ENCODE measurements around the gene CEBPA.

Gene CEBPA

DNA sequence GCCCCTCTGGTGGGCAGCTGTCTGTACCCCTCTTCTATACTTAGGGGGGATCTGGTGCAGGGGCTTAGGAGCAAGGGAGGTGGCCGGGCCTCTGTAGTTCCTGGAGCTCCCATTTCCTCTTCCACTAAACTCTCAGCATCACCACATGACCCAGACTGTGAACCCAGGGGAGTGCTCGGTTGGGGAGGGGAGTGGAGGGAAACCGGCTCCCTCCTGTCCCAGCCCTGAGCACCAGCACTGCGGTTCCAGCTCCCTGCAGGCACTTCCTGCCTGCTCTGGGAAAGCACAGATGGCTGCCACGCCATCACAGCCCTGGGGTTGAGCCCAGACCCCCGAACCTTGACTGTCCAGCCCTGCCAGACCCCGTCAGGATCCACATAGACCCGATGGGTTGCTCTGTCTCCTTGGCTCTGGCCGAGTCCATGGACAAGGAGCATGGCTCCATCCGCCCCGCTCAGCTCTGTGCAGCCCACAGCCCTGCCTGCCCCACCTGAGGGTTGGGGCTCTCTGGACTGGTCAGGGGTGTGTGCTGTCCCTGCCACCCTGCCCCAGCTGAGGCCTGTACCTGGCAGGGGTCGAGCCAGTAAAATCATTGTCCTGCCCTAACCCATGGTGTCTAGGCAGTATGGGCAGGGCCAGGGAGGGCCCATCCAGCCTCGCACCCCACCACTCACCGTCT, 40.7 kb downstream of the CEBPA start:
- DNase-seq (ENCODE audit: extremely low spot score) = no peak
- CTCF ChIA-PET = interaction anchor here (0.7 kb wide), 1 partner anchor 102 kb away, joined by 3 read pairs; no protein-coding TSS in a partner anchor
- POLR2A ChIA-PET = no interaction called here

DNA sequence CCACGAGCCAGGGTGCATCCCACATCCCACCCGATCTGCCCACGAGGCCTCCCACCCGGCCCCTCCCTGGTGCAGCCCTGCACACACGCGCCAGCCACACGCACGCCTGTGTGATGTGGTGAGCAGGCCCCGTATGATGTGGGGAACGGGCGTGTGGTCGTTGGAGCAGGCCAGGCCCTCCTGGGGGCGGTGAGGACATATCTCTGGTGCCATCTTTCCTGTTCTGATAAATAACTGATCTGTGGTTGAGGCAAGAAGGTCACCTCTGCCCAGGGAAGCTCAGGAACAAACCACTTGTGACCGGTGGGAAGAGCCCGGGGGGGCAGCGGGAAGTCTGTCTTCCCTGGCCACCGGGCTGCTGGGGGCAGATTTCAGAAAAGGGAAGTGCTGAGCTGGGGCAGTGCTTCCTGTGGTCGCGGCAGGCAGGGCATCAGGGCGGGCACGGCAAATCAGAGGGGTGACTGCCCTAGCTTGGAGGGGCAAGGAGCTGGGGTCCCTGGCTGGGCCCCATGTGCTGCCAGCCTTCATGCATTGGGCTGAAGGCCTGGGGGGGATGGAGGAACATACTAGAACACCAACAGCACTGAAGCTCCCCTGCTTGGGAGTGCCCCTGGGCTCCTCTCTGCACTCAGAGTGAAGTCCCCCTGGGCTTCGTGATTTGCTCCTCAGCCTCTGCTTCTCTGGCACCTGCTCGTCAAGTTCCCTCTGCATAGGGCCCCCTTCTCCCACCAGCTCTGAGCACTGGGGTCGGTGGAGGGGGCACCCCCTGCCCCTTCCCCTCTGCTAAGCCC, 41.5 kb downstream of the CEBPA start:
- POLR2A ChIA-PET = no interaction called here
- CTCF ChIA-PET = interaction anchor here (0.7 kb wide), 1 partner anchor 101 kb away, joined by 3 read pairs; no protein-coding TSS in a partner anchor
- no peak for DNase-seq (ENCODE audit: extremely low spot score)
- no peak for TF ChIP-seq ELF4 (IDR thresholded peaks at IDR 0.05)
- no peak for TF ChIP-seq ARNT (IDR thresholded peaks at IDR 0.05)
- no peak for TF ChIP-seq SP1 (IDR thresholded peaks at IDR 0.05)
- no peak for TF ChIP-seq SUZ12 (IDR thresholded peaks at IDR 0.05)
- TF ChIP-seq FOXM1 (IDR thresholded peaks at IDR 0.05; ENCODE audit: borderline replicate concordance) = no peak
- TF ChIP-seq ZNF384 (IDR thresholded peaks at IDR 0.05) = no peak
- no peak for TF ChIP-seq NFRKB (IDR thresholded peaks at IDR 0.05)
- TF ChIP-seq TARDBP (IDR thresholded peaks at IDR 0.05) = no peak
- no peak for TF ChIP-seq CTBP1 (IDR thresholded peaks at IDR 0.05; ENCODE audit: borderline replicate concordance)
- TF ChIP-seq, protein P1, sequence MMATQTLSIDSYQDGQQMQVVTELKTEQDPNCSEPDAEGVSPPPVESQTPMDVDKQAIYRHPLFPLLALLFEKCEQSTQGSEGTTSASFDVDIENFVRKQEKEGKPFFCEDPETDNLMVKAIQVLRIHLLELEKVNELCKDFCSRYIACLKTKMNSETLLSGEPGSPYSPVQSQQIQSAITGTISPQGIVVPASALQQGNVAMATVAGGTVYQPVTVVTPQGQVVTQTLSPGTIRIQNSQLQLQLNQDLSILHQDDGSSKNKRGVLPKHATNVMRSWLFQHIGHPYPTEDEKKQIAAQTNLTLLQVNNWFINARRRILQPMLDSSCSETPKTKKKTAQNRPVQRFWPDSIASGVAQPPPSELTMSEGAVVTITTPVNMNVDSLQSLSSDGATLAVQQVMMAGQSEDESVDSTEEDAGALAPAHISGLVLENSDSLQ (IDR thresholded peaks at IDR 0.05) = no peak
- no peak for TF ChIP-seq FOXK2 (IDR thresholded peaks at IDR 0.05)
- TF ChIP-seq FOXA1 (IDR thresholded peaks at IDR 0.05) = no peak
- no peak for TF ChIP-seq BHLHE40 (IDR thresholded peaks at IDR 0.05; ENCODE audit: borderline replicate concordance)
- TF ChIP-seq HDGF (IDR thresholded peaks at IDR 0.05; ENCODE audit: borderline replicate concordance) = no peak
- TF ChIP-seq L3MBTL2 (conservative IDR thresholded peaks at IDR 0.05) = no peak
- TF ChIP-seq LEF1 (IDR thresholded peaks at IDR 0.05; ENCODE audit: borderline replicate concordance) = no peak

More for the DNA sequence above, 40.7 kb downstream of the CEBPA start:
- TF ChIP-seq L3MBTL2 (conservative IDR thresholded peaks at IDR 0.05) = no peak
- TF ChIP-seq NFRKB (IDR thresholded peaks at IDR 0.05) = no peak
- TF ChIP-seq LEF1 (IDR thresholded peaks at IDR 0.05; ENCODE audit: borderline replicate concordance) = no peak
- TF ChIP-seq ZNF384 (IDR thresholded peaks at IDR 0.05) = no peak
- no peak for TF ChIP-seq FOXM1 (IDR thresholded peaks at IDR 0.05; ENCODE audit: borderline replicate concordance)
- no peak for TF ChIP-seq FOXK2 (IDR thresholded peaks at IDR 0.05)
- TF ChIP-seq ARNT (IDR thresholded peaks at IDR 0.05) = no peak
- no peak for TF ChIP-seq SP1 (IDR thresholded peaks at IDR 0.05)
- no peak for TF ChIP-seq BHLHE40 (IDR thresholded peaks at IDR 0.05; ENCODE audit: borderline replicate concordance)
- TF ChIP-seq, protein P1 (IDR thresholded peaks at IDR 0.05) = no peak
- no peak for TF ChIP-seq TARDBP (IDR thresholded peaks at IDR 0.05)
- TF ChIP-seq SUZ12 (IDR thresholded peaks at IDR 0.05) = no peak
- no peak for TF ChIP-seq CTBP1 (IDR thresholded peaks at IDR 0.05; ENCODE audit: borderline replicate concordance)
- TF ChIP-seq HDGF (IDR thresholded peaks at IDR 0.05; ENCODE audit: borderline replicate concordance) = no peak
- TF ChIP-seq FOXA1 (IDR thresholded peaks at IDR 0.05) = no peak

DNA sequence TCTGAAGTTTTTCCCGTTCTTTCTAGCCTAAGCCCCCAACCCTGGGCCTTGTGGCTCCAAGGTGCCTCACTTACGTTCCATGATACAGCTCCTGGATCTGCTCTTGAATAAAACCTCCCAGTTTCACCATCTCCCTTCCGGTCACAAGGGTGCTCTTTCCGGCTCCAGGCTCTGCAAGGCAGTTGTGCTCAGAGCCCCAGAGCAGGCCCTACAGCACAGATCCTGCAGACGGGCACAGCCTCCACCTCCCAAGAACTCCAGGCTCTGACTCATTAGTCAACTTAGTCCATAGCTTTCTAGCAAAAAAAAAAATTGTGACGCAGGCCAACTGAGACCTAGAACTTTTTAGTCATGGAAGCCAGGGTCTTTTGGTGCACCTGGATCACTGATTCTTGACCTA, 42.8 kb downstream of the CEBPA start:
- ChIA-PET POLR2A (interaction anchor here (0.7 kb wide), 1 partner anchor 114 kb away, joined by 3 read pairs; the partner anchor contains the start of gene CEBPG), CTCF (interaction anchor here (0.6 kb wide), 1 partner anchor 146 kb away, joined by 3 read pairs; no protein-coding TSS in a partner anchor)
- DNase-seq (ENCODE audit: extremely low spot score) = no peak
- TF ChIP-seq TARDBP (IDR thresholded peaks at IDR 0.05) (no peak), SUZ12 (IDR thresholded peaks at IDR 0.05) (no peak), ZNF384 (IDR thresholded peaks at IDR 0.05) (no peak), ELF4 (IDR thresholded peaks at IDR 0.05) (no peak), FOXM1 (IDR thresholded peaks at IDR 0.05; ENCODE audit: borderline replicate concordance) (no peak), FOXK2 (IDR thresholded peaks at IDR 0.05) (no peak), BHLHE40 (IDR thresholded peaks at IDR 0.05; ENCODE audit: borderline replicate concordance) (no peak), L3MBTL2 (conservative IDR thresholded peaks at IDR 0.05) (no peak)
- TF ChIP-seq, protein P1 (IDR thresholded peaks at IDR 0.05) = no peak

DNA sequence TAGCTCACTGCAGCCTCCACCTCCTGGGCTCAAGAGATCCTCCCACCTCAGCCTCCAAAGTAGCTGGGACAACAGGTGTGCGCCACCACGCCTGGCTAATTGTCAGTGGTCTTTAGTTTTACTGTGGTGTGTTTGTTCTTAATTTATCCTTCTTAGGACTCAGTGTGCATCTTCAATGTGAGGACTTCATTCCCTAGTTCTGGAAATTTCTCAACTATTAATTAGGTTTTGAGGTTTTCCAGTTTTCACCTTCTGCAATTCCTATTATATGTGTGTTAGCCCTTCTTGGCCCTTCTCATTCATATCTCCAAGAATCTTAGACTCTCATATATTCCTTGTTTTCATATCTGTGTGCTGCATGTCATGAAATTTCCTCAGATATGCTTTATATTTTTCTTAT, 44.5 kb downstream of the CEBPA start:
- ChIA-PET POLR2A (no interaction called here), CTCF (no interaction called here)
- no peak for DNase-seq (ENCODE audit: extremely low spot score)
- no peak for TF ChIP-seq HDGF (IDR thresholded peaks at IDR 0.05; ENCODE audit: borderline replicate concordance)
- TF ChIP-seq FOXK2 (IDR thresholded peaks at IDR 0.05) = no peak
- TF ChIP-seq TARDBP (IDR thresholded peaks at IDR 0.05) = no peak
- TF ChIP-seq, protein P1 (IDR thresholded peaks at IDR 0.05) = no peak
- no peak for TF ChIP-seq CTBP1 (IDR thresholded peaks at IDR 0.05; ENCODE audit: borderline replicate concordance)
- TF ChIP-seq L3MBTL2 (conservative IDR thresholded peaks at IDR 0.05) = no peak
- no peak for TF ChIP-seq ZNF384 (IDR thresholded peaks at IDR 0.05)
- TF ChIP-seq LEF1 (IDR thresholded peaks at IDR 0.05; ENCODE audit: borderline replicate concordance) = no peak
- TF ChIP-seq ELF4 (IDR thresholded peaks at IDR 0.05) = no peak
- TF ChIP-seq SP1 (IDR thresholded peaks at IDR 0.05) = no peak
- no peak for TF ChIP-seq NFRKB (IDR thresholded peaks at IDR 0.05)
- no peak for TF ChIP-seq BHLHE40 (IDR thresholded peaks at IDR 0.05; ENCODE audit: borderline replicate concordance)
- TF ChIP-seq SUZ12 (IDR thresholded peaks at IDR 0.05) = no peak

DNA sequence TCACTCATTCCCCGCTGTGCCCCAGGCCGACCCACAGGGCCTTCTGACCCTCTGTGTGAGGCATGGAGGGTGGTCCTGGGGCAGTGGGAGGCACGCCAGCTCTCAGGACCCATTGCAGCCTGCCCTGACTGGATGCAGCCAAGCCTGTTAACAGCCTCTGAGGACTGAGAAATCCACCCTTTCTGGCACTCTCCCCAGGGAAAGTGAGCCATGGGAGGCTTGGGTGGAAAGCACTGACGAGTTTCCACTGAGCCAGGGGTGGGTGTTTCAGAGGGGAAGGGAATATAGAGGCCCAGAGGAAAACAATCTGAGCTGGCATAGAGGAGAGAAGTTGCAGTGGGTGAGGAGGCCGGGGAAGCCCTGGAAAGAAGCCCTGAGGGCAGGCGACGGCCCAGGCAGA, 46.1 kb downstream of the CEBPA start:
- DNase-seq (ENCODE audit: extremely low spot score) = no peak
- TF ChIP-seq HDGF (IDR thresholded peaks at IDR 0.05; ENCODE audit: borderline replicate concordance) = no peak
- no peak for TF ChIP-seq FOXM1 (IDR thresholded peaks at IDR 0.05; ENCODE audit: borderline replicate concordance)
- TF ChIP-seq ARNT (IDR thresholded peaks at IDR 0.05) = no peak
- no peak for TF ChIP-seq L3MBTL2 (conservative IDR thresholded peaks at IDR 0.05)
- CTCF ChIA-PET = no interaction called here
- POLR2A ChIA-PET = no interaction called here
